Measurements from ENCODE around the gene TRAF4. TPM values are rescaled to one million over a fixed set of nuclear protein-coding genes. Genes with fewer than 3 reads are reported as not detected.

The TRAF4 gene
- total and polyA plus RNA-seq, 4 donors, result 8.5 to 32.0 (median 23.9) TPM

DNA sequence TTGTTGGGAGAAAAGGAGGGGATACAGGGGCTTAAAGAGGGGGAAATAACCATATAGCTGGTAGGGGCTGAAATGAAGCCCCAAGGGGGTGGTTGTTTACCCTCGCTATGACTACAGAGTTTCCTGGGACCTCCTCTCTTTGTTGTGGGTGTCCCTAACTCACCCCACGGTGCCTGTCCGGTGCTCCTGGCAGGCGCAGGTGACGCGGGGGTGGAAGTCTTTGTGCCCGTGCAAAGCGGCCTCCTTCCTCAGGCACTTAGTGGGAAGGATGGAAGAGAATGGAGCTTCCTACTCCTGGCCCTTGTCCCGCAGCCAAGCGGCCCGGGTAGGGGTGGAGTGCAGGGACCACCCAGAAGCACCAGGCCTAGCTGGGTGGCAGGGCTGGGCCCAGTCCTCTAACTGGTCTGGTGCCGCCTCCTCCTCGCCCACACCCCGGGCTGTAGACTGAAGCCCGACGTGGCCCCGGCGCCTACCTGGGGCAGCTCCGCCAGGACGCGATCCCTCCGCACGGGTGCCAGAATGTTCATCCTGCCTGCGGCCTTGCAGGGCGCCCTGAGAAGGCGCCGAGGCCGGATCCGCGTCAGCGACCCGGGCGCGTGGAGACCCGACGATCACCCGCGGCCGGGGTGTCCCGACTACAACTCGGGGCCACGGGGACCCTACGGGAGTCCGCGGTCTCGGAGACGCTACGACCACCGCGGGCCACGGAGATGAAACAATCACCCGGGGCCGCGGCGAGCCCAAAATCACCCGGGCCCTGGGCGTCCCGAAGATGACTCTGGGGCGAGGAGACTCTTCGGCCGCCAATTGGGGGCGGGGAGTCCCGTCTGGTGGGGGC is 26.9 kb upstream of the TRAF4 start:
- WGBS, result 26% methylated on average over 63 of the region's 63 CpGs
- H3K27ac ChIP-seq (ENCODE audit: low read depth in 1 of 2, low read length in 2 of 2), result peak overlapping the region; percentile 60 to 70
- no peaks in the 10 kb centered on the region for H3K9me3 ChIP-seq (ENCODE audit: control insufficient read depth in 4 of 4, low read length in 3 of 4)
- DNase-seq (ENCODE audit: low spot score), result no peak
- no peak for TF ChIP-seq NR2F2 (IDR thresholded peaks at IDR 0.05)
- TF ChIP-seq ATF3 (IDR thresholded peaks at IDR 0.05), result no peak
- no peak for TF ChIP-seq HNF4G (IDR thresholded peaks at IDR 0.05)
- no peak for TF ChIP-seq TAF1 (conservative IDR thresholded peaks at IDR 0.05)
- TF ChIP-seq HNF4A (conservative IDR thresholded peaks at IDR 0.05), result no peak
- no peak for TF ChIP-seq GABPA (IDR thresholded peaks at IDR 0.05 in 1 of 2, conservative IDR thresholded peaks at IDR 0.05 in 1 of 2)
- no peak for TF ChIP-seq FOXA2 (IDR thresholded peaks at IDR 0.05)
- no peak for TF ChIP-seq JUND (IDR thresholded peaks at IDR 0.05)
- TF ChIP-seq, protein P1, sequence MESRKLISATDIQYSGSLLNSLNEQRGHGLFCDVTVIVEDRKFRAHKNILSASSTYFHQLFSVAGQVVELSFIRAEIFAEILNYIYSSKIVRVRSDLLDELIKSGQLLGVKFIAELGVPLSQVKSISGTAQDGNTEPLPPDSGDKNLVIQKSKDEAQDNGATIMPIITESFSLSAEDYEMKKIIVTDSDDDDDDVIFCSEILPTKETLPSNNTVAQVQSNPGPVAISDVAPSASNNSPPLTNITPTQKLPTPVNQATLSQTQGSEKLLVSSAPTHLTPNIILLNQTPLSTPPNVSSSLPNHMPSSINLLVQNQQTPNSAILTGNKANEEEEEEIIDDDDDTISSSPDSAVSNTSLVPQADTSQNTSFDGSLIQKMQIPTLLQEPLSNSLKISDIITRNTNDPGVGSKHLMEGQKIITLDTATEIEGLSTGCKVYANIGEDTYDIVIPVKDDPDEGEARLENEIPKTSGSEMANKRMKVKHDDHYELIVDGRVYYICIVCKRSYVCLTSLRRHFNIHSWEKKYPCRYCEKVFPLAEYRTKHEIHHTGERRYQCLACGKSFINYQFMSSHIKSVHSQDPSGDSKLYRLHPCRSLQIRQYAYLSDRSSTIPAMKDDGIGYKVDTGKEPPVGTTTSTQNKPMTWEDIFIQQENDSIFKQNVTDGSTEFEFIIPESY (IDR thresholded peaks at IDR 0.05), result no peak
- no peak for TF ChIP-seq SP1 (IDR thresholded peaks at IDR 0.05)
- TF ChIP-seq REST (IDR thresholded peaks at IDR 0.05), result no peak
- TF ChIP-seq EGR1 (IDR thresholded peaks at IDR 0.05; ENCODE audit: low read depth in 2 of 2), result no peak
- TF ChIP-seq YY1 (IDR thresholded peaks at IDR 0.05), result no peak
- no peak for TF ChIP-seq RXRA (IDR thresholded peaks at IDR 0.05)
- TF ChIP-seq RAD21 (IDR thresholded peaks at IDR 0.05), result no peak
- TF ChIP-seq, protein P2, sequence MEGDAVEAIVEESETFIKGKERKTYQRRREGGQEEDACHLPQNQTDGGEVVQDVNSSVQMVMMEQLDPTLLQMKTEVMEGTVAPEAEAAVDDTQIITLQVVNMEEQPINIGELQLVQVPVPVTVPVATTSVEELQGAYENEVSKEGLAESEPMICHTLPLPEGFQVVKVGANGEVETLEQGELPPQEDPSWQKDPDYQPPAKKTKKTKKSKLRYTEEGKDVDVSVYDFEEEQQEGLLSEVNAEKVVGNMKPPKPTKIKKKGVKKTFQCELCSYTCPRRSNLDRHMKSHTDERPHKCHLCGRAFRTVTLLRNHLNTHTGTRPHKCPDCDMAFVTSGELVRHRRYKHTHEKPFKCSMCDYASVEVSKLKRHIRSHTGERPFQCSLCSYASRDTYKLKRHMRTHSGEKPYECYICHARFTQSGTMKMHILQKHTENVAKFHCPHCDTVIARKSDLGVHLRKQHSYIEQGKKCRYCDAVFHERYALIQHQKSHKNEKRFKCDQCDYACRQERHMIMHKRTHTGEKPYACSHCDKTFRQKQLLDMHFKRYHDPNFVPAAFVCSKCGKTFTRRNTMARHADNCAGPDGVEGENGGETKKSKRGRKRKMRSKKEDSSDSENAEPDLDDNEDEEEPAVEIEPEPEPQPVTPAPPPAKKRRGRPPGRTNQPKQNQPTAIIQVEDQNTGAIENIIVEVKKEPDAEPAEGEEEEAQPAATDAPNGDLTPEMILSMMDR (IDR thresholded peaks at IDR 0.05; ENCODE audit: low read depth, low read length, missing input control), result no peak
- H3K9ac ChIP-seq (ENCODE audit: low read depth in 1 of 2, low read length in 2 of 2), result peak overlapping the region in 1 of 2 donors; percentile 8
- H3K4me1 ChIP-seq (ENCODE audit: control insufficient read depth in 4 of 4, insufficient read depth in 4 of 4, low read length in 3 of 4), result peaks cover 7 to 27% (median 17%) of the 10 kb centered on the region in 4 donors
- peaks cover 0 to 5% (median 1%) of the 10 kb centered on the region in 4 donors for H3K36me3 ChIP-seq (ENCODE audit: control insufficient read depth in 4 of 4, insufficient read depth in 3 of 4, low read depth in 1 of 4, low read length in 3 of 4)
- H3K27me3 ChIP-seq (ENCODE audit: control insufficient read depth in 4 of 4, insufficient read depth in 4 of 4, low read length in 3 of 4), result no peaks in the 10 kb centered on the region
- peak overlapping the region in 1 of 3 donors; percentile 36 for H3K4me3 ChIP-seq (ENCODE audit: low read depth in 1 of 3, low read length in 3 of 3)
